ENCODE results near the gene THBD. TPM values are rescaled to one million over a fixed set of nuclear protein-coding genes. Genes with fewer than 3 reads are reported as not detected.
A peak's percentile ranks its signal among the peaks of the same experiment; 100 is the strongest.

THBD gene
- total RNA-seq, 1 experiment from 2014 or later, result not detected

DNA sequence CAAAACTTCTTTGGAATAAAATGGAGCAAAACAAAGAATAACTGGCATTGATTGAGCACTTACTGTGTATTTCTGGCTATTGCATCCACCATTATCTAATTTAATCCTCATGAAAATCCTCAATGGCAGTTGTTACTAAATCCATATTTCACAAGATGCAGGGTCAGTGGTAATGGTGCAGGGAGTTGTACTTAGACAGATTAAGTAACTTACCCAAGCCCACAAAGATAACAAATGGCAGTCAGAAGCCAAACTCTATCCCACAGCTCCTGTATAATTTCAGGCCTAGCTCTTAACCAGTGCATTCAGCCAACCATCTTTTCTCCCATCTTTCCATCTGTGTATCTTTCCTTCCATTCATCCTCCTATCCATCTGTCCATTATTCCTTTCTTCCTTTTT, 43.7 kb downstream of the THBD start:
- Histone ChIP-seq H3K27ac (ENCODE audit: low read length) (no peak overlapping the region), H3K4me3 (ENCODE audit: low read length) (no peak overlapping the region), H3K79me2 (ENCODE audit: low read length) (no peaks in the 10 kb centered on the region), H3K9ac (ENCODE audit: low read length) (no peak overlapping the region), H3K4me1 (ENCODE audit: low read length) (peaks cover 7% of the 10 kb centered on the region), H3K36me3 (ENCODE audit: insufficient read depth, low read length) (no peaks in the 10 kb centered on the region), H3K4me2 (ENCODE audit: low read depth, low read length, poor library complexity, severe bottlenecking) (no peak overlapping the region), H4K20me1 (ENCODE audit: insufficient read depth, low read depth, low read length) (no peaks in the 10 kb centered on the region), H3K9me2 (replicated peaks; ENCODE audit: insufficient read depth, low read length) (no peaks in the 10 kb centered on the region), H3K27me3 (ENCODE audit: low read length) (no peaks in the 10 kb centered on the region), H3K9me3 (ENCODE audit: low read length) (no peaks in the 10 kb centered on the region), H2AFZ (ENCODE audit: low read length) (no peak overlapping the region)
- no peak for DNase-seq

DNA sequence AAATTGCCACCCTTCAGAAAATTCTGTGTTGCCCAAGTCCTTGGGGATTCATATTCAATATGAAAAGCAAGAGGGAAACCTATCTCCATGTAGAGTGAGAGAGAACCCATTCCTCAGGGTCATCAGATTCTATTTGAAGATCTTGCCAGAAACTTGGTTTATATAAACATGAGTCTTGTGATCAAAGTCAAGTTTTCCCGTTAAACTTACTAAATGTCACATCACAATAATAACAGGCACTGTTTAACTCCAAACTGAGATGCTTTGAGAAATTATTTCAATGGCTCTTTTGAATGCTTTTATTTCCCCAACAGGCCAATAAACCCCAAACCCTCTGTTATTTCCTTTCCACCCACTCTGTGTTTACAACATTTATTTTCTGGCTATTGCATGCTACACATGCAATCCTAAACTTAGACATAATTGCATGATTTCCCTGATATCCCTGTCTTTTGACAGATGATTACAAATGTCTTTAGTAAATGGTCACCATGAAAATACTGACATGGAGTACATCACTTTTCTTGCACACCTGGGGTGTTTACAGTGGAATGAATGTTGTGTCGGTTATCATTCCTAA, 45.5 kb downstream of the THBD start:
- H3K79me2 ChIP-seq (ENCODE audit: low read length), result no peaks in the 10 kb centered on the region
- no peak overlapping the region for H3K4me3 ChIP-seq (ENCODE audit: low read length)
- no peak overlapping the region for H3K27ac ChIP-seq (ENCODE audit: low read length)
- DNase-seq, result no peak
- H3K9me3 ChIP-seq (ENCODE audit: low read length), result no peaks in the 10 kb centered on the region
- H3K9me2 ChIP-seq (replicated peaks; ENCODE audit: insufficient read depth, low read length), result no peaks in the 10 kb centered on the region
- no peaks in the 10 kb centered on the region for H3K36me3 ChIP-seq (ENCODE audit: insufficient read depth, low read length)
- H3K9ac ChIP-seq (ENCODE audit: low read length), result no peak overlapping the region
- no peaks in the 10 kb centered on the region for H3K27me3 ChIP-seq (ENCODE audit: low read length)
- H4K20me1 ChIP-seq (ENCODE audit: insufficient read depth, low read depth, low read length), result no peaks in the 10 kb centered on the region
- peaks cover 7% of the 10 kb centered on the region for H3K4me1 ChIP-seq (ENCODE audit: low read length)
- H3K4me2 ChIP-seq (ENCODE audit: low read depth, low read length, poor library complexity, severe bottlenecking), result no peak overlapping the region
- no peak overlapping the region for H2AFZ ChIP-seq (ENCODE audit: low read length)

DNA sequence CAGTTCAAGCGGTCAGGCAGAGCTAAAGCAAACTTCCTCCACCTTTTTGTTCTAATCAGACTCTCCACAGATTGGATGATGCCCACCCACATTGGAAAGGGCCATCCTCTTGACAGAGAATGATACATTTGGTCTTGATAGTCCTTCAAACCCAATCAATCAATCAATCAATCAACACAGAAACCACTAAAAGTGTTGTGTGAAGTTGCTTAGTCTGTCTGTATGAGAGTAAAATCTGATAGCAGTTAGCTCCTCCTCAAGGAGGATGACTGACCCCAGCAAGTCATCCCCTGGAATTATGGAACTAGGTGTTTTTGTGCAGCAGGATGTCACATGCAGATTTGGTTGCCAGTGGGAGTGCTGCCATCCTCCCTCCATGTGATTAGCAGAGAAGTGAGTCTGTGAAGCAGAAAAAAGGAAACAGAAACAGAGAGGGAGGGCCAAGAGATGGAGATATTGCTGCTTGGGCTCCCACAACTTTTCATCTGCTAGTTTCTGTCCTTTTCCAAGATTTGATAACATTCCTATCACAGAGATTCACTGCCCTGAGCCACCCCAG, 46.3 kb downstream of the THBD start:
- Histone ChIP-seq H2AFZ (ENCODE audit: low read length) (no peak overlapping the region), H4K20me1 (ENCODE audit: insufficient read depth, low read depth, low read length) (no peaks in the 10 kb centered on the region), H3K27ac (ENCODE audit: low read length) (no peak overlapping the region), H3K9me3 (ENCODE audit: low read length) (no peaks in the 10 kb centered on the region), H3K4me2 (ENCODE audit: low read depth, low read length, poor library complexity, severe bottlenecking) (no peak overlapping the region), H3K4me3 (ENCODE audit: low read length) (no peak overlapping the region), H3K4me1 (ENCODE audit: low read length) (peaks cover 7% of the 10 kb centered on the region), H3K27me3 (ENCODE audit: low read length) (no peaks in the 10 kb centered on the region), H3K9me2 (replicated peaks; ENCODE audit: insufficient read depth, low read length) (no peaks in the 10 kb centered on the region), H3K36me3 (ENCODE audit: insufficient read depth, low read length) (no peaks in the 10 kb centered on the region), H3K9ac (ENCODE audit: low read length) (no peak overlapping the region), H3K79me2 (ENCODE audit: low read length) (no peaks in the 10 kb centered on the region)
- DNase-seq, result no peak

DNA sequence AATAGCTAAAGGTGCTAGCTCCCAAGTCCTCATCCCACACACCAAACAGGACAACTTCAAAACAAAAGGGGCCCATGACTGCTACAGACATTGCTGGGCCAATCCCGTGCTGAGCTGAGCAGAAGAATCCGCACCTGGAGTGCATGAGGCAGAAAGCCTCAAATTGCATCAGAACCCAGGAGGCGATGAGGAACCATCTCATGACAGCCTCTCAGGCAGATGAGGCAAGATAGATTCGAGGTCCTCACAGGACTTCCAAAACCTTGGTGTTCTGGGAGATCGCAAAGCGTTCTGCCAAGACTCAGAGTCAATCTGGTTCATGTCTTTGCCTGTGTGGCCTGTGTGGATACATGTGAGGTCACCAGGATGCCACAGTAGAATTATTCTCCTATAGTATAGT, 47.2 kb downstream of the THBD start:
- Histone ChIP-seq H3K4me3 (ENCODE audit: low read length) (no peak overlapping the region), H4K20me1 (ENCODE audit: insufficient read depth, low read depth, low read length) (no peaks in the 10 kb centered on the region), H3K27ac (ENCODE audit: low read length) (no peak overlapping the region), H2AFZ (ENCODE audit: low read length) (no peak overlapping the region), H3K4me2 (ENCODE audit: low read depth, low read length, poor library complexity, severe bottlenecking) (no peak overlapping the region), H3K9me2 (replicated peaks; ENCODE audit: insufficient read depth, low read length) (no peaks in the 10 kb centered on the region), H3K9ac (ENCODE audit: low read length) (no peak overlapping the region), H3K79me2 (ENCODE audit: low read length) (no peaks in the 10 kb centered on the region), H3K36me3 (ENCODE audit: insufficient read depth, low read length) (no peaks in the 10 kb centered on the region), H3K27me3 (ENCODE audit: low read length) (no peaks in the 10 kb centered on the region), H3K9me3 (ENCODE audit: low read length) (no peaks in the 10 kb centered on the region), H3K4me1 (ENCODE audit: low read length) (peaks cover 7% of the 10 kb centered on the region)
- DNase-seq, result peak; percentile 45

DNA sequence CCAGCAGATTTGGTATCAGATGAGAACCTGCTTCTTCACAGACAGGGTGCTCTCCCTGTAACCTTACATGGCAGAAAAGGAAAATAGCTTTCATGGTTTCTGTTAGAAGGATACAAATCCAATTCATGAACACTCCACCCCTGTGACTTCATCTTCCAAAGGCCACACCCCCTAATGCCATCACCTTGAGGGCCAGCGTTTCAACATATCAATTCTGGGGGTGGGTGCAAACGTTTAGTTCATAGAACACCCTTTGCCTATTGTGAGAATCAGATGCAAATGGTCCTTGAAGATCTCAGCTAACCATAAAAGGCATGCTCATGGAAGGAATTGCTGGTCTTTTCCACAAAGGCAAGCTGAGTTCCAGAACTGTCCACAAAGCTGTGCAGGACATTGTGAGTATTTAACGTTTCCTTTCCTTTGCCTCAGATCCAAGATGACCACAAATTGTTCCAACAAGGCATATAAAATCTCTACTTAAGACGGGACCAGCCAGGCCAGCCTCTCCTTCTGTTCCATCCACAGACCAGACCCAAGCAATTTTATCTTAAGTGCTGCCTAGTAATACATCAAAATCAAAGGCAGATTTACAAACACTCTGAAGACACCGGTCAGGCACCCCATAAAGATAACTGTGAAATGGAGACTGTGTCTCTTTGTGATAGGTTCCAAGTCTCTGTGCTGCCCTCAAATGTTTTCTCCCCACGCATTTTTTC, 49.1 kb downstream of the THBD start:
- H3K36me3 ChIP-seq (ENCODE audit: insufficient read depth, low read length), result no peaks in the 10 kb centered on the region
- H3K27me3 ChIP-seq (ENCODE audit: low read length), result no peaks in the 10 kb centered on the region
- H3K4me1 ChIP-seq (ENCODE audit: low read length), result peaks cover 7% of the 10 kb centered on the region
- H2AFZ ChIP-seq (ENCODE audit: low read length), result no peak overlapping the region
- H4K20me1 ChIP-seq (ENCODE audit: insufficient read depth, low read depth, low read length), result no peaks in the 10 kb centered on the region
- H3K27ac ChIP-seq (ENCODE audit: low read length), result no peak overlapping the region
- H3K4me3 ChIP-seq (ENCODE audit: low read length), result no peak overlapping the region
- no peak overlapping the region for H3K9ac ChIP-seq (ENCODE audit: low read length)
- no peaks in the 10 kb centered on the region for H3K9me3 ChIP-seq (ENCODE audit: low read length)
- H3K79me2 ChIP-seq (ENCODE audit: low read length), result no peaks in the 10 kb centered on the region
- no peaks in the 10 kb centered on the region for H3K9me2 ChIP-seq (replicated peaks; ENCODE audit: insufficient read depth, low read length)
- H3K4me2 ChIP-seq (ENCODE audit: low read depth, low read length, poor library complexity, severe bottlenecking), result no peak overlapping the region
- no peak for DNase-seq

DNA sequence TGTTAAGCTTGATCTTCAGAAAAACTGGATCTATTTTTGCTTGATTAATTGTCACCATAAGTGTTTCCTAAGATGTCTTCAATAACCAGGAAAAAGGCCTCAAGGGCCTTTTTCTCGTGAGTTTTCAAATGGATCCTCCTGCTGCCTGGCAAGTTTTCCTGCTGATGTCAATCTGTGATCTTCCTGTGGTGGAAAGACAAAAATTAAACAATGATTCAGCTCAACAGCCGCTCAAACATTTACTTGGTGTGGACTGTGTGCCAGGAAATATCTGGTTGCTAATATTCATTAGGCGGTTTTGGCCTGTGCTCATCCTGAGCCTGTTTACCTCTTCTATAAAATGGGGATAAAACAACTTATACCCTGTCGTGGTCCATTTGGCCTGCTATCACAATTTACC, 49.7 kb downstream of the THBD start:
- H3K9ac ChIP-seq (ENCODE audit: low read length), result no peak overlapping the region
- no peak overlapping the region for H2AFZ ChIP-seq (ENCODE audit: low read length)
- peaks cover 7% of the 10 kb centered on the region for H3K4me1 ChIP-seq (ENCODE audit: low read length)
- no peak overlapping the region for H3K27ac ChIP-seq (ENCODE audit: low read length)
- no peak for DNase-seq
- no peak overlapping the region for H3K4me3 ChIP-seq (ENCODE audit: low read length)
- no peaks in the 10 kb centered on the region for H3K9me2 ChIP-seq (replicated peaks; ENCODE audit: insufficient read depth, low read length)
- H3K9me3 ChIP-seq (ENCODE audit: low read length), result no peaks in the 10 kb centered on the region
- H3K4me2 ChIP-seq (ENCODE audit: low read depth, low read length, poor library complexity, severe bottlenecking), result no peak overlapping the region
- no peaks in the 10 kb centered on the region for H3K79me2 ChIP-seq (ENCODE audit: low read length)
- H3K27me3 ChIP-seq (ENCODE audit: low read length), result 0 out of 2 replicates have a peak, but pooled peaks cover 3% of the 10 kb centered on the region
- no peaks in the 10 kb centered on the region for H4K20me1 ChIP-seq (ENCODE audit: insufficient read depth, low read depth, low read length)
- no peaks in the 10 kb centered on the region for H3K36me3 ChIP-seq (ENCODE audit: insufficient read depth, low read length)

DNA sequence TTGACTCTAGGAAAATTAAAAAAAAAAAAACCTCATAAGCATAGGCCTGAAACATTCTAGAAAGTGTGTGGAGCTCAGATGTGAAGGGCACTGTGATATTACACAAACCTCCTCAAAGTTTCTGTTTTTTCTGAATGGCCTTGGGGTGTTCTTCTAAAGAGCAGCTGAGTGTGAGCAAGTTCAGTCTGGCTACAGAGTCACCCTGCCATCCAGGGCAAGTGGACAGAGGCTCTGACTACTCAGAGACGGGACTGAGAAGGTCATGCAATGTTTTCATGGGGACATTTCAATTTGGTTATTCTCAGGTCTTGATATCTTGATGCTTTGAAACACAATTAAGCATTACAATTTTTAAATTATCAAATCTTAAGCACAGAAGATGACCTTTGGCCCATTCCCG, 51.0 kb downstream of the THBD start:
- Histone ChIP-seq H3K4me2 (ENCODE audit: low read depth, low read length, poor library complexity, severe bottlenecking) (no peak overlapping the region), H3K4me3 (ENCODE audit: low read length) (no peak overlapping the region), H3K4me1 (ENCODE audit: low read length) (peaks cover 7% of the 10 kb centered on the region), H2AFZ (ENCODE audit: low read length) (no peak overlapping the region), H3K9ac (ENCODE audit: low read length) (no peak overlapping the region), H3K27ac (ENCODE audit: low read length) (no peak overlapping the region), H3K9me3 (ENCODE audit: low read length) (no peaks in the 10 kb centered on the region), H3K9me2 (replicated peaks; ENCODE audit: insufficient read depth, low read length) (no peaks in the 10 kb centered on the region), H3K36me3 (ENCODE audit: insufficient read depth, low read length) (no peaks in the 10 kb centered on the region), H3K27me3 (ENCODE audit: low read length) (0 out of 2 replicates have a peak, but pooled peaks cover 3% of the 10 kb centered on the region), H3K79me2 (ENCODE audit: low read length) (no peaks in the 10 kb centered on the region), H4K20me1 (ENCODE audit: insufficient read depth, low read depth, low read length) (no peaks in the 10 kb centered on the region)
- DNase-seq, result no peak

DNA sequence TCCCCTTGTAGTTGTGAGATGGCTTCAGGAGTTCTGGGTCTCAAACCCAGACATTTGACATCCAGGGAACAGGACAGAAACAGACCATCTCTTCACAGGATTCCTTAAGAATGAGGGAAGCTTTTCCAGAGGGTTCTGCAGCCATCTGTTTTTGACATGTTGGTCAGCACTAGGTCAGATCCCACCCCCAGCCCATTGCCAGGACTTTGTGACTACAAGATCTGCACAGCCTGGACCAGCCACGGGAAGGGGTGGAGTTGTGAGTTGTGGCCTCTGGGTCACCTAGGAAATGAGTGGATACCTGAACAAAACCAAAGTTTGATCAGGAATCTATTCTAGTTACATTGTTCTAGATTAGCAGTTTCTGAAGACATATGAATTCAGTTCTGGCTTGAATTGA, 53.5 kb downstream of the THBD start:
- no peak overlapping the region for H3K4me2 ChIP-seq (ENCODE audit: low read depth, low read length, poor library complexity, severe bottlenecking)
- no peak overlapping the region for H3K9ac ChIP-seq (ENCODE audit: low read length)
- H3K9me3 ChIP-seq (ENCODE audit: low read length), result no peaks in the 10 kb centered on the region
- no peak overlapping the region for H3K27ac ChIP-seq (ENCODE audit: low read length)
- H3K4me3 ChIP-seq (ENCODE audit: low read length), result no peak overlapping the region
- no peak for DNase-seq
- H4K20me1 ChIP-seq (ENCODE audit: insufficient read depth, low read depth, low read length), result no peaks in the 10 kb centered on the region
- no peaks in the 10 kb centered on the region for H3K79me2 ChIP-seq (ENCODE audit: low read length)
- 0 out of 2 replicates have a peak, but pooled peaks cover 3% of the 10 kb centered on the region for H3K27me3 ChIP-seq (ENCODE audit: low read length)
- no peak overlapping the region for H2AFZ ChIP-seq (ENCODE audit: low read length)
- H3K36me3 ChIP-seq (ENCODE audit: insufficient read depth, low read length), result no peaks in the 10 kb centered on the region
- no peaks in the 10 kb centered on the region for H3K9me2 ChIP-seq (replicated peaks; ENCODE audit: insufficient read depth, low read length)
- peaks cover 1% of the 10 kb centered on the region for H3K4me1 ChIP-seq (ENCODE audit: low read length)

All from Karpas-422 (cell line).